Measurements from ENCODE around the gene CLDN15. TPM values are rescaled to one million over a fixed set of nuclear protein-coding genes. Genes with fewer than 3 reads are reported as not detected.

The CLDN15 gene
- total RNA-seq, 4 donors from 2014 or later: 27.2 to 58.5 (median 45.4) TPM

DNA sequence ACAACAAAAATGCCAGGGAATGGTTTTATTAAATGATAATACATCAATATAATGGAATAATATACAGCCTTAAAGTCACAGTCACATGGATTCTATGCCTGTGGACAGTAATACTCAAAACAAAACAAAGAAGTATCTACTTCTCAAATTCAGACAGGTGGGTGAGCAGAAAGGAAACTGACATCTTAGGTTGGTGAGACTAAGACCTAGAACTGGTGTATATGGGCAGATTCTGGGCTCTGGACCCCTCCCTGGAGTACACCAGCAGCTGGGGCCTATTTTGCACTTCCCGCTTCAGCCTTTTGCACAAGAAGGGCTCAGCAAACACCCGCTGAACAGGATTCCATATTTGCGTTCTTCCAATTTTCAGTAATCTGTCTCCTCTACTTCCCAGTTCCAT is 12.7 kb upstream of the CLDN15 start:
- TF ChIP-seq POLR2A (IDR thresholded peaks at IDR 0.05) (no peak), POLR2AphosphoS5 (IDR thresholded peaks at IDR 0.05) (no peak), EP300 (IDR thresholded peaks at IDR 0.05; ENCODE audit: low read depth) (no peak)
- TF ChIP-seq, protein P1, sequence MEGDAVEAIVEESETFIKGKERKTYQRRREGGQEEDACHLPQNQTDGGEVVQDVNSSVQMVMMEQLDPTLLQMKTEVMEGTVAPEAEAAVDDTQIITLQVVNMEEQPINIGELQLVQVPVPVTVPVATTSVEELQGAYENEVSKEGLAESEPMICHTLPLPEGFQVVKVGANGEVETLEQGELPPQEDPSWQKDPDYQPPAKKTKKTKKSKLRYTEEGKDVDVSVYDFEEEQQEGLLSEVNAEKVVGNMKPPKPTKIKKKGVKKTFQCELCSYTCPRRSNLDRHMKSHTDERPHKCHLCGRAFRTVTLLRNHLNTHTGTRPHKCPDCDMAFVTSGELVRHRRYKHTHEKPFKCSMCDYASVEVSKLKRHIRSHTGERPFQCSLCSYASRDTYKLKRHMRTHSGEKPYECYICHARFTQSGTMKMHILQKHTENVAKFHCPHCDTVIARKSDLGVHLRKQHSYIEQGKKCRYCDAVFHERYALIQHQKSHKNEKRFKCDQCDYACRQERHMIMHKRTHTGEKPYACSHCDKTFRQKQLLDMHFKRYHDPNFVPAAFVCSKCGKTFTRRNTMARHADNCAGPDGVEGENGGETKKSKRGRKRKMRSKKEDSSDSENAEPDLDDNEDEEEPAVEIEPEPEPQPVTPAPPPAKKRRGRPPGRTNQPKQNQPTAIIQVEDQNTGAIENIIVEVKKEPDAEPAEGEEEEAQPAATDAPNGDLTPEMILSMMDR (IDR thresholded peaks at IDR 0.05): no peak
- 79 to 82% methylated on average over 3 of the region's 3 CpGs for WGBS, 2 donors (ENCODE audit: low coverage in 1 of 2)
- no peak for DNase-seq
- H3K27me3 ChIP-seq: no peaks in the 10 kb centered on the region
- no peaks in the 10 kb centered on the region for H3K36me3 ChIP-seq
- peak overlapping the region in 1 of 4 donors; percentile 3 for H3K4me3 ChIP-seq
- no peak overlapping the region for H3K27ac ChIP-seq
- no peaks in the 10 kb centered on the region for H3K9me3 ChIP-seq
- intact Hi-C loops (cut with DNase I; ENCODE audit: low total_unique reads) (no loop called here), in situ Hi-C loops (cut with MboI; ENCODE audit: low pct_ligation_motif_present in 1 of 4, low pct_unique_long_range_greater_than_20kb in 1 of 4, low sequenced_read_pairs in 3 of 4) (no loop called here)
- peaks cover 15 to 30% (median 21%) of the 10 kb centered on the region in 4 donors for H3K4me1 ChIP-seq

DNA sequence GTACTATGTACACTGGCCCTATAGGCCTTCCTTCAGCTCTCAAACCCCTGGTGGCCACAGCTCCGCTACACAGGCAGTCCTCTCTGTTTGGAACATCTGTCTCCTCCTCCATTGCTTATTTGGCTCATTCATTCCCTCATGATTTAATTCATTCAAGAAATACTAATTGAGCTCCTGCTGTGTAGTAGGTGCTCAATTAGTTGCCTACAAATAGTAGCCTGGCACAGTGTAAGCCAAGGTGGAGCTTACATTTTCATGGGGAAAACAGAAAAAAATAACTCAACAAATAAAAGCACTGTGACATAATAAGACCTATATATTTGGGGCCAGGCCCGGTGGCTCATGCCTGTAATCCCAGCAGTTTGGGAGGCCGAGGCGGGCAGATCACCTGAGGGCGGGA is 10.7 kb upstream of the CLDN15 start:
- in situ Hi-C loops (cut with MboI; ENCODE audit: low pct_ligation_motif_present in 1 of 4, low pct_unique_long_range_greater_than_20kb in 1 of 4, low sequenced_read_pairs in 3 of 4) (no loop called here), intact Hi-C loops (cut with DNase I; ENCODE audit: low total_unique reads) (no loop called here)
- no peaks in the 10 kb centered on the region for H3K36me3 ChIP-seq
- H3K4me1 ChIP-seq: peaks cover 23 to 40% (median 32%) of the 10 kb centered on the region in 4 donors
- H3K9me3 ChIP-seq: no peaks in the 10 kb centered on the region
- TF ChIP-seq, protein P1 (IDR thresholded peaks at IDR 0.05): no peak
- no peak for TF ChIP-seq EP300 (IDR thresholded peaks at IDR 0.05; ENCODE audit: low read depth)
- no peak for TF ChIP-seq POLR2A (IDR thresholded peaks at IDR 0.05)
- no peak for TF ChIP-seq POLR2AphosphoS5 (IDR thresholded peaks at IDR 0.05)
- no peak for DNase-seq
- 93 to 100% methylated on average over 1 to 5 of the region's 5 CpGs for WGBS, 2 donors (ENCODE audit: low coverage in 1 of 2)
- no peak overlapping the region for H3K27ac ChIP-seq
- no peaks in the 10 kb centered on the region for H3K27me3 ChIP-seq
- H3K4me3 ChIP-seq: no peak overlapping the region

DNA sequence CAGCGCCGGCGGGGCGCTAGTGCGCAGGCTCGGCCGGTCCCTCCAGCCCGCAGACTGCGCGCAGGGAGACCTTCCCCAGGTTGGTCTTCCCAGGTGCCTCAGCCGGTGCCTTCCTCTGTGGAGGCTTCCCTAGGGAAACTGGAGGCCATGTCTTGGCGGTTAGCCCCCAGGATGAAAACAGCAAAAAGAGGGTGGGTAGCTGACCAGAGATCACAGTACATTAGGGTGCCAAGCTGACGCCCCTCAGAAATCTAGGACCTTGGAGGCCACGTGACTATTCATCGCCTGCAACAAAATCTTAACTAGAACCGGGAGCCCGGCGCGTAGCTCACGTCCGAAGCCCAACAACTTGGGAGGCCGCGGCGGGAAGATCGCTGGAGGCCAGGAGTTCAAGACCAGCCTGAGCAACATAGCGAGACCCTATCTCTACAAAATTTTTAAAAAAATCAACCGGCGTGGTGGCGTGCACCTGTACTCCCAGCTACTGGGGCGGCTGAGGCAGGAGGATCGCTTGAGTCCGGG is 7.6 kb upstream of the CLDN15 start:
- Histone ChIP-seq H3K36me3 (no peaks in the 10 kb centered on the region), H3K4me3 (peak overlapping the region; percentile 61 to 81 (median 68)), H3K27ac (peak overlapping the region; percentile 88 to 98 (median 94)), H3K4me1 (peaks cover 12 to 25% (median 20%) of the 10 kb centered on the region in 4 donors), H3K27me3 (no peaks in the 10 kb centered on the region), H3K9me3 (no peaks in the 10 kb centered on the region)
- 35% methylated on average over 32 of the region's 32 CpGs; no CpG with 5 or more reads in 1 of the 2 donors for WGBS, 2 donors (ENCODE audit: low coverage in 1 of 2)
- TF ChIP-seq EP300 (IDR thresholded peaks at IDR 0.05; ENCODE audit: low read depth) (no peak), POLR2A (IDR thresholded peaks at IDR 0.05) (no peak), POLR2AphosphoS5 (IDR thresholded peaks at IDR 0.05) (no peak)
- TF ChIP-seq, protein P1 (IDR thresholded peaks at IDR 0.05): no peak
- no peak for DNase-seq
- in situ Hi-C loops (cut with MboI; ENCODE audit: low pct_ligation_motif_present in 1 of 4, low pct_unique_long_range_greater_than_20kb in 1 of 4, low sequenced_read_pairs in 3 of 4) (no loop called here), intact Hi-C loops (cut with DNase I; ENCODE audit: low total_unique reads) (no loop called here)

DNA sequence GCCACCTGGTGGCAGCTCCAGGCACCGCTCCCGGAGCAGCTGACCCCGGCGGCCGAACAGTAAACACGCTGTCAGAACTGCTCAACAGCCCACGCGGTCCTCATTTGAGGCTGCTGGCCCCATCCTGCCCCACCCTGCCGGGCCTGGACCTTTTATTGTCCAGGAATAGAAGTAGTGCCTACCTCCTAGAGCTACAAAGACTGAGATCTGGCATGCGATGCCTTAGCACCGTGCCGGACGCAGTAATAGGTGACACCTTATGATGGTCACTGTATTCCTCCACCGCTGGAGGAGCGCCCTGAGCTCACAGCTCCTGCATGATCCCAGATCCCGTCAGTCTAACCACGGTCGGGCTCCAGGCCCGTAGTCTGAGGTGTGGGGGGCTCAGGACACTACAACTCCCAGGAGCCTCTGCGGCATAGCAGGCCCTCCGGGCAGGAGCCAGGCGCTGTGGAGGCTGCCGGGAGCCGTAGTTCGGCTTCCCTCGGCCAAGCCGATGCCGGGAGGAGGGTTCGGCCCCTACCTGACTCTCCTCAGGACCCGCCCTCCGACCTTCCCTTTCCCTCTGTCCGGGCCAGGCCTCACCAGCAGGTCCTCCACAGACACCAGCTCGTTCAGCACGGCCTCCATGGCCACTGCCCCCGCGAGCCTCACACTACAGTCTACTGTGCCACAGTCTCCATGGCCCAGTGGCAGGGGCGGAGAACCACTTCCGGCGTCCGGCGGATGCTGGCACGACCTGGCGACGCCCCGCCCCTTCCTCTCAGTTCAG is 7.0 kb upstream of the CLDN15 start, which contains the start of gene FIS1:
TSS of gene FIS1 (minus strand) at position 707 of the 772 bp plus-strand sequence. CDS start at position 630, 77 bp downstream.
- TF ChIP-seq POLR2AphosphoS5 (IDR thresholded peaks at IDR 0.05) (peak; percentile 66 to 96 (median 91)), EP300 (IDR thresholded peaks at IDR 0.05; ENCODE audit: low read depth) (no peak), POLR2A (IDR thresholded peaks at IDR 0.05) (peak; percentile 78)
- TF ChIP-seq, protein P1 (IDR thresholded peaks at IDR 0.05): peak; percentile 41 to 98 (median 95)

More for the DNA sequence above, 7.0 kb upstream of the CLDN15 start, which contains the start of gene FIS1:
- H3K36me3 ChIP-seq: peaks cover 0 to 4% (median 0%) of the 10 kb centered on the region in 4 donors
- peak within 1 kb of the TSS; percentile 61 to 81 (median 68) for H3K4me3 ChIP-seq
- in situ Hi-C loops (cut with MboI; ENCODE audit: low pct_ligation_motif_present in 1 of 4, low pct_unique_long_range_greater_than_20kb in 1 of 4, low sequenced_read_pairs in 3 of 4): no loop called here
- no peaks in the 10 kb centered on the region for H3K9me3 ChIP-seq
- WGBS, 2 donors (ENCODE audit: low coverage in 1 of 2): 0 to 2% methylated on average over 1 to 13 of the region's 45 CpGs
- no peaks in the 10 kb centered on the region for H3K27me3 ChIP-seq
- intact Hi-C loops (cut with DNase I; ENCODE audit: low total_unique reads): no loop called here
- peak within 1 kb of the TSS; percentile 88 to 98 (median 94) for H3K27ac ChIP-seq
- peaks cover 12 to 22% (median 19%) of the 10 kb centered on the region in 4 donors for H3K4me1 ChIP-seq
- peak; percentile 95 for DNase-seq
